Measurements from ENCODE around the gene BRCC3.

DNA sequence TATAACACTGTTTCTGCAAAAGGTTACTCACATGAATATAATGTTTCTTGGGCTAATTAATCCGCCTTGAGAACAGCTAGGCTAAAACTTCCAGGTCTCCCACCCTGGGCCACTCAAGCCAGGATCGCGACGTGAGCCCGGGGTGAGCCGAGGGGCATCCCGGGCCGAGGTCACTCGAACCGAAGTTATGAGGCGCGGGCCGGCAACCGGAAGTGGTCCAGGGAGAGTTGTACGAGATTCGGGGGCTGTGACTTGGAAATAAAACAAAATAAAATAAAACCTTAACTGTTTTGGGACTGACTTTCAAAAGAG lies 689 bp upstream of the BRCC3 start:
- TF ChIP-seq, protein P1, sequence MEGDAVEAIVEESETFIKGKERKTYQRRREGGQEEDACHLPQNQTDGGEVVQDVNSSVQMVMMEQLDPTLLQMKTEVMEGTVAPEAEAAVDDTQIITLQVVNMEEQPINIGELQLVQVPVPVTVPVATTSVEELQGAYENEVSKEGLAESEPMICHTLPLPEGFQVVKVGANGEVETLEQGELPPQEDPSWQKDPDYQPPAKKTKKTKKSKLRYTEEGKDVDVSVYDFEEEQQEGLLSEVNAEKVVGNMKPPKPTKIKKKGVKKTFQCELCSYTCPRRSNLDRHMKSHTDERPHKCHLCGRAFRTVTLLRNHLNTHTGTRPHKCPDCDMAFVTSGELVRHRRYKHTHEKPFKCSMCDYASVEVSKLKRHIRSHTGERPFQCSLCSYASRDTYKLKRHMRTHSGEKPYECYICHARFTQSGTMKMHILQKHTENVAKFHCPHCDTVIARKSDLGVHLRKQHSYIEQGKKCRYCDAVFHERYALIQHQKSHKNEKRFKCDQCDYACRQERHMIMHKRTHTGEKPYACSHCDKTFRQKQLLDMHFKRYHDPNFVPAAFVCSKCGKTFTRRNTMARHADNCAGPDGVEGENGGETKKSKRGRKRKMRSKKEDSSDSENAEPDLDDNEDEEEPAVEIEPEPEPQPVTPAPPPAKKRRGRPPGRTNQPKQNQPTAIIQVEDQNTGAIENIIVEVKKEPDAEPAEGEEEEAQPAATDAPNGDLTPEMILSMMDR (IDR thresholded peaks at IDR 0.05; ENCODE audit: poor library complexity): no peak
- TF ChIP-seq EZH2phosphoT487 (IDR thresholded peaks at IDR 0.05; ENCODE audit: low read depth, severe bottlenecking, unreplicated experiment): no peak
